HG03565 (cell line): ENCODE measurements around the gene DDX49.
"Not testable (repeated sequence)": the region's sequence is repeated elsewhere in the genome, so short reads cannot be mapped to it uniquely, and the experiment has no call there.

Experiments
- ATAC-seq: cut with Tn5 transposase; IDR thresholded peaks from one replicate; pipeline ENCODE4 v1.9.1; 2021; ENCODE audit warnings: mild to moderate bottlenecking, moderate library complexity; ENCODE audit not compliant: unreplicated experiment

The DDX49 gene

GRCh38 chr19:18910801-18911436 is 8.6 kb upstream of the DDX49 start:
- no peak for ATAC-seq

GRCh38 chr19:18912933-18913332 is 6.6 kb upstream of the DDX49 start:
- no peak for ATAC-seq

DNA sequence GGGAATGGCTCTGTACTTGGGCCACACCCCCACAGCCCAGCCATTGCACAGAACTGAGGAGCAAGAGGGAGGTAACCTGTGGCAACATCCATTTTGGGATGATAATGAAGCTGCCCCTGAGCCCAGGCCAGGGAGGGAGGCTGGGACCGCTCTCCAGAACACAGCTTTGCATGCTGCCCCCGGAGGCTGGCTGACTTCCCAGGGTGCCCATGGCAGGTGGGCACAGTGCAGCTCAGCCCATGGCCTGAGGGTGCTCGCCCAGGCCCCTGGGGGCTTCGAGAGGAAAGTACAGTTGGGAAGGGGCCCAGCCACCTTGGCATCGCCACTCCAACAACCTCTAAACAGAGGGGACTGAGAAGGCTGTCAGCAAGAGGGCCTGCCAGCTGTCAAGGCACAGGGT is 6.0 kb upstream of the DDX49 start:
- no peak for ATAC-seq

GRCh38 chr19:18915639-18916038 is 3.9 kb upstream of the DDX49 start:
- no peak for ATAC-seq

DNA sequence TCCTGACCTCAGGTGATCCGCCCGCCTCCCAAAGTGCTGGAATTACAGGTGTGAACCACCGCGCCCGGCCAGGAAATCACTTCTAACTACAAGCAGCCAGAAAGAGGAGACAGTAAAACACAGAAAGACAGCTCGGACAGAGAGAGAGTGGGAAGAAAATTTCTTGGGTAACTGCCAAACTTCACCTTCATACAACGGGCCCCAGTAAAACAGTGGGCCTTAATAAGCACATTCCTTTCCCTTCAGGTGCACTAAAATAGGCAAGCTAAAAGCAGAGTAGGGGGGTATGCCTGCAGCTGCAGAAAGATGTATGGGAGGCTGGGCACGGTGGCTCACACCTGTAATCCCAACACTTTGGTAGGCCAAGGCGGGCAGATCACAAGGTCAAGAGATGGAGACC is 1.9 kb upstream of the DDX49 start:
- ATAC-seq: not testable (repeated sequence)

DNA sequence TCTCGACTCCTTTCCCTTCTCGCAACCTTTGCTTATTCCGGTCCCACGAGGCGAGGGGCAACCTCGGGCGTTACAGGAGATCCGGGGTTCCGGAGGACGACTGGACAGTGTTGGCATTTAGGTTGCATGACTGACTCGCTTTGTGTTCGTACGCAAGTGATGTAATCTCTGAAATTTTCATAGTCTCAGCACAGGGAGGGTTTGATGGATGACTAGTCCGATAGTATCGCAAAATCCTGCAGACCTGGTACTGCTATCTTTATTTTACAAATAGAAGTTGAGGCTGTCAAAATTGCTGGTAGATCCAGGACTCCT is 342 bp downstream of the DDX49 start:
- no peak for ATAC-seq

GRCh38 chr19:18920400-18920799 is 885 bp downstream of the DDX49 start:
- ATAC-seq: no peak

DNA sequence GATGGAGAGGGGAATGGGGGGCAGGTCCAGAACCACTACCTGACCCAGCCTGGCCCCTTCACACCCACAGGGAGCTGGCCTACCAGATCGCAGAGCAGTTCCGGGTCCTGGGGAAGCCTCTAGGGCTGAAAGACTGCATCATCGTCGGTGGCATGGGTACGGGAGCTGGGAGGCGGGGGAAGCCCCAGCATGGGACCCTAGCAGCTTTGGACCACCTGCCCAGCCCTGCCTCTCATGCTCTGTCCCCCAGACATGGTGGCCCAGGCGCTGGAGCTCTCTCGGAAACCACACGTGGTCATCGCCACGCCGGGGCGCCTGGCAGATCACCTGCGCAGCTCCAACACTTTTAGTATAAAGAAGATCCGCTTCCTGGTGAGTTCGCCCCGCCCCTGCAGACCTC is 2.1 kb downstream of the DDX49 start:
- no peak for ATAC-seq

DNA sequence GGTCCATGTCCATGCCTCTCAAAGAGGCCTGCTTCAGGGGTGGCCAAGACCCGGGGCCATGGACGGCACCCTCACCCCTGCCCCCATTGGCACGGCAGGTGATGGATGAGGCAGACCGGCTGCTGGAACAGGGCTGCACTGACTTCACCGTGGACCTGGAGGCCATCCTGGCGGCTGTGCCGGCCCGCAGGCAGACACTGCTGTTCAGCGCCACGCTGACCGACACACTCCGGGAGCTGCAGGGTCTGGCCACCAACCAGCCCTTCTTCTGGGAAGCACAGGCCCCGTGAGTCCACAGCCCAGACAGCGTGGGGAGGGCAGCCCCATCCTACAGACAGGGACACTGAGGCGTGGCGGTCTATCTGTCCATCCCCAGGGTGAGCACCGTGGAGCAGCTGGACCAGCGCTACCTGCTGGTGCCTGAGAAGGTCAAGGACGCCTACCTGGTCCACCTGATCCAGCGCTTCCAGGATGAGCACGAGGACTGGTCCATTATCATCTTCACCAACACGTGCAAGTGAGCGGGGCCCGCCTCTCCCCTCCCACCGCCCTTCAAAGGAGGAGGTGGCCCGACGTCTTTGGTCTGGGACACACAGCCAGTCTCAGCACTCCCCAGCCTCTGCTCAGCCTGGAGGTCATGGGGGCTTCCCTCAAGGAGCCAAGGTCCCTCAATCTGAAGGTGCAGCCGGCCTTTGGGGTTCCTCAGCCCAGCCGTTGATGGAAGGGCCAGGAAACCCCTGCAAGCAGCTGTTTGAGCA is 2.9 kb downstream of the DDX49 start:
- ATAC-seq: no peak

- no peak for ATAC-seq
These were observed 5.2 kb downstream of the DDX49 start for GRCh38 chr19:18924684-18925213.

- ATAC-seq: no peak
These were observed 8.7 kb downstream of the DDX49 start for GRCh38 chr19:18928018-18928805.

GRCh38 chr19:18929311-18929710 is 9.8 kb downstream of the DDX49 start:
- ATAC-seq: no peak

DNA sequence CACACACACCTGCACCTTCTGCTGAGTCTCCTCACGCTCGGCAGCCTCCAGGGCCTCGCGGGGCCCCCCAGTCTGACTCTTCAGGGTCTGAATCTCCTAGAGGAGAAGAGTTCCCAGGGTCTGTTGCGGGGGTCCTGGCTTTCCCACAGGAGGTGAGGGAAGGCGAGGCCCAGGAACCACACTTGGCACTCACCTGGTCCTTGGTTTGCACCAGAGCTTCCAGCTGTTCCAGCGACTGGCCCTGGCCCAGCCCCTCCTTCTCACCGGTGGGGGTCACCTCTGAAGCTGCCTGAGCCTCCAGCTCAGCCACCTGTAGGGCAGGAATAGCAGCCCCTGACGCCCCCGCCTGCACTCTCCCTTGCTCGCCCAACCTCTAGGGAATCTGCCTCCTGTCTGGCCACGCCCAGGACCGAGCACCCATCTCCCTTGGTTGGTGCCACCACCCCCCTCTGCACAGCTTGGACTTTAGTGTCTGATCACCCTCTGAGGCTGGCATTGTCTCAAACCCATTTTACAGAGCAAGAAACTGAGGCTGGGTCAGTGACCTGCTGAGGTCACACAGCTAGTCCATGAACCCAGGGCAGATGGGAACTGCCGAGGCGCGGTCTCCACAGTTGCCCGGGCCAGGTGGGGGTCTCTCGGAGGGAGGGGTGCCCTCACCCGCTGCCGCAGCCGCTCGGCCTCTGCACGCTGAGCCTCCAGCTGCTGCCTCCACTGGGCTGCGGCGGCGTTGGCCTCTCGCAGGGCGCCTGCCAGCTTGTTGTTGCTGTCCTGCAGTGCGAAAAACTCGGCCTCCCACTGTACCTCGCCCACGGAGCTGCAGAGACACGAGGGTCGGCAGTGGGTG is 12.0 kb downstream of the DDX49 start:
- no peak for ATAC-seq

GRCh38 chr19:18932216-18932841 is 12.8 kb downstream of the DDX49 start:
- no peak for ATAC-seq

DNA sequence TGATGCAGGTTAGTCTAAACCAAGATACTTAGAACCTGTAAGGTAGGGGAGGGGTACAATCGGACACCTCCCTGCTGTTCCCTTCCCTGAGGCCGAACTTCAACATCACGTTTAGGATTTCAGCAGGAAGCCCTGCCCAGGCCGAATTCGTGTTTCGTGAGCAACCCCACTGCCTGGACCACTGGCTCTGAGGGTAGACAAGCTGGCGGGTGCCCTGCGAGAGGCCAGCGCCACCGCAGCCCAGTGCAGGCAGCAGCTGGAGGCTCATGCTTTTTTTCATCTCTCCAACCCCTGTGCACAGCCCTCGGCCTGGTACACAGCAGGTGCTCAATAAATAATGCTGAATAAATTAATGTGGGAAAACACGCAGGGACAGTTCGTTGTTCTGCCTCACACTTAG is 13.8 kb downstream of the DDX49 start:
- no peak for ATAC-seq

DNA sequence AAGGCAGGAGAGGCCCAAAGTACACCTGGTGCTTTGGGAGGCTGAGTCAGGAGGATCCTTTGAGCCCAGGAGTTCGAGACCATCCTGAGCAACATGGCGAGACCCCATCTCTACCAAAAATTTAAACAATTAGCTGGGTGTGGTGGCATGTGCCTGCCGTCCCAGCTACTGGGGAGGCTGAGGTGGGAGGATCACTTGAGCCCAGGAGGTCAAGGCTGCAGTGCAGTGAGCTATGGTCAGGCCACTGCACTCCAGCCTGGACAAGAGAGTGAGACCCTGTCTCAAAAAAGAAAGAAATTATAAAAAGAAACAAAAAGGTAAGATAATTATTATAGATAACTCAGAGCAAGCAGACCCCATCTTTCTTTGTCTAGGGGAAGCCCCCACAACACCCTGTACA is 19.6 kb downstream of the DDX49 start:
- no peak for ATAC-seq

DNA sequence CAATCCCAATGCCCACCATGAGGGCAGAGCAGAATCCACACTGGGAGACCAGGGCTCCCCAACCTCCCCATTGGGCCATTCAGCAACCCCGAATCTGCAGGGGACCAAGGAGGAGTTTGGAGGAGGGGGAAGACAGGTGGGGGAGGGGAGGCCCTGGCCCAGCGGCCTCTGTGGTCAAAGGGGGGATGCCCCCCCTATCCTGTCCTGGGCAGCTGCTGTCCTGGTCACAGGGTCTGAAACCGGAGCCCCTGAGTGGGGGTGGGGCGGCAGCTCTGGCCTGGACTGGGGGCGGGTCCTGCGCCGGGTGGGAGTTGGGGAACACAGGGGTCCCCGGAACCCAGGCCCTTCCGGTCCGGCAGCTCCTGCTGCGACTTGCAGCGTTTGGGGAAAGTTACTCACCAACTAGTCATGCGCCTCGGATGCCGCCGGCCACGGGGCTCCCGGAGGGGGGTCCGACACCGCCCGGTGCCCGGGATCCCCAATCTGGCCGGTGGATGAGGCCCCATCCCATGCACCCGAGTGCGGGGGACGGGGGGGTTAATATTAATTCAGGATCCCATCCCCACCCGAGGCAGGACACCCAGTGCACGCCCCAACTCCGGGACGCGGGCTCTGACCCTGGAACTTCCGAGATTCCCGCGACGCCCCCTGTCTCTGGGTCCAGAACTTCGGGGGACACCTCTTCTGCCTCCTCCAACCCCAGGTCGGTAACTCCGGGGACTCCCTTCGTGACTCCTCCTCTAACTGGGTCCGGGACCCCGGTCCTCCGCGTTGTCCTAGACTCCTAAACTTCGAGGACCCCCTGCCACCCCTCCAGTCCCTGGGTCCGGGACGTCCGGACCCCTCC is 20.6 kb downstream of the DDX49 start:
- no peak for ATAC-seq

GRCh38 chr19:18940769-18941627 is 21.5 kb downstream of the DDX49 start, which contains the start of gene HOMER3:
TSS of gene HOMER3 (minus strand) at chr19:18941217. CDS start at chr19:18938982, 2,235 bp downstream.
- ATAC-seq: no peak
